Panc1 (cell line): Measurements from ENCODE around the gene ANKRD53. TPM values are rescaled to one million over a fixed set of nuclear protein-coding genes. Genes with fewer than 3 reads are reported as not detected.
A peak's percentile ranks its signal among the peaks of the same experiment; 100 is the strongest.
"Not testable (repeated sequence)": the region's sequence is repeated elsewhere in the genome, so short reads cannot be mapped to it uniquely, and the experiment has no call there.

Source experiments
- ATAC-seq: fragments of 200-7000 bp; cut with Tn5 transposase; 2 replicates; pipeline ENCODE4 v1.9.1; 2020; ENCODE audit warnings: mild to moderate bottlenecking, moderate library complexity
- BruUV-seq: library from RNA; stranded (reverse); fragments of 400-500 nt; replicated peaks from 2 replicates; lab custom pipeline; 2021; lab: Mats Ljungman, UMichigan
- CTCF ChIA-PET: fragments of 300-600 bp; sonication (Branson Sonifier 250); formaldehyde crosslinking; loops from one replicate; lab custom pipeline; 2022; ENCODE audit warnings: antibody characterized with exemption; lab: Charles Lee
- POLR2A ChIA-PET: fragments of 300-600 bp; sonication (Branson Sonifier 250); formaldehyde crosslinking; loops from one replicate; lab custom pipeline; 2022; ENCODE audit warnings: antibody characterized with exemption; lab: Charles Lee
- DNase-seq: peaks from one replicate; pipeline ENCODE4 v3.0.0-alpha.2; 2010; ENCODE audit warnings: low read depth, low spot score
- H3K27ac ChIP-seq: 2 replicates; pipeline ENCODE4 v1.5.1; 2011; ENCODE audit warnings: mild to moderate bottlenecking, low read length, inconsistent platforms
- H3K27me3 ChIP-seq: fragments of 200-500 bp; sonication (Bioruptor generic); 2 replicates; pipeline ENCODE4 v1.6.0; 2014; ENCODE audit warnings: low read length, inconsistent platforms; ENCODE audit not compliant: control insufficient read depth, insufficient read depth
- H3K36me3 ChIP-seq: fragments of 200-500 bp; sonication (Bioruptor generic); 2 replicates; pipeline ENCODE4 v1.5.1; 2014; ENCODE audit warnings: inconsistent platforms, mild to moderate bottlenecking, low read length, moderate library complexity; ENCODE audit not compliant: control insufficient read depth, insufficient read depth
- H3K4me1 ChIP-seq: 2 replicates; pipeline ENCODE4 v1.5.1; 2011; ENCODE audit warnings: inconsistent platforms, mild to moderate bottlenecking, low read length, moderate library complexity; ENCODE audit not compliant: control insufficient read depth, insufficient read depth
- H3K4me3 ChIP-seq, 2 experiments: 2 replicates each; pipeline ENCODE4 v1.5.1; 2011 to 2012; ENCODE audit warnings: low read depth in 2 of 2, low read length in 2 of 2, mild to moderate bottlenecking in 2 of 2, inconsistent platforms in 1 of 2, moderate library complexity in 1 of 2
- H3K9me3 ChIP-seq: fragments of 200-500 bp; sonication (Bioruptor generic); 2 replicates; pipeline ENCODE4 v1.5.1; 2014; ENCODE audit warnings: low read depth, mild to moderate bottlenecking, inconsistent platforms, low read length, moderate library complexity; ENCODE audit not compliant: control insufficient read depth, insufficient read depth
- POLR2AphosphoS5 ChIP-seq: IDR thresholded peaks from 2 replicates; pipeline ENCODE4 v1.6.1; 2012; ENCODE audit warnings: mild to moderate bottlenecking, low read depth, low read length, moderate library complexity
- SIN3A ChIP-seq: IDR thresholded peaks from 2 replicates; pipeline ENCODE4 v1.6.1; 2012; ENCODE audit warnings: low read depth, mild to moderate bottlenecking, low read length, moderate library complexity, borderline replicate concordance; ENCODE audit not compliant: insufficient read depth
- TCF7L2 ChIP-seq: IDR thresholded peaks from 2 replicates; pipeline ENCODE4 v1.6.1; 2011; ENCODE audit warnings: mild to moderate bottlenecking, low read depth, low read length, inconsistent platforms
- in situ Hi-C: cut with HindIII; loops from 2 replicates; pipeline ENCODE4 v1.10.0; 2016; ENCODE audit warnings: low sequenced_read_pairs, low pct_unique_long_range_greater_than_20kb
- intact Hi-C: fragments of 100-400 bp; cut with micrococcal nuclease; formaldehyde crosslinking; loops from one replicate; pipeline ENCODE4 v1.10.0; 2022; ENCODE audit not compliant: unreplicated experiment
- total RNA-seq: library from RNA; stranded (reverse); gene quantifications from one replicate; pipeline ENCODE4 v1.2.1, GENCODE V29; 2021; ENCODE audit not compliant: unreplicated experiment
- TF ChIP-seq, protein P1 (sequence below): fragments of 450-650 bp; IDR thresholded peaks from 2 replicates; pipeline ENCODE4 v1.5.1; 2017; ENCODE audit warnings: mild to moderate bottlenecking
- TF ChIP-seq, protein P2 (sequence below), 2 experiments: IDR thresholded peaks; 2 replicates each; pipeline ENCODE4 v1.6.1; 2011 to 2012; ENCODE audit warnings: low read depth in 2 of 2, control low read depth in 1 of 2, low read length in 1 of 2, mild to moderate bottlenecking in 1 of 2, moderate library complexity in 1 of 2; ENCODE audit not compliant: insufficient read depth in 1 of 2

ANKRD53 gene
- total RNA-seq, 1 experiment from 2014 or later, result not detected

DNA sequence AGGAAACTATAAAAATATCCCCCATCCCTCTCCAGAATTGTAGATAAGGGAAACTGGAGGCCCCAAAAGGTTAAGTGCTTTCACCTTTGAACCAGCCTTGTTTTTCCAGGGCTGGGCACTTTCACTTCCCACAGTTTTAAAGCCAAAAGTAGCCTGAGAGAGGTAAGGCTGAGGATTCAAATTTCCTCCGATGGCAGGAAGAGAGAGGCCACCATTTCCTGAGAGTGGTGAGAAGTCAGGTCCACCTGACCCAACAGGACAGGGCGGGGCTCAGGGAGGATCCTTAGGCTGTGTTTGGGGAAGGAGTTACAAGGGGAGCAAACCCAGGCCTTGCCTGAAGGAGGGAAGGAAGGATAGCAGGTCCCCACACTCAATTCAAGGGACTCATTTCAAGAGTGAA is 20.9 kb downstream of the ANKRD53 start:
- no peaks in the 10 kb centered on the region for H3K9me3 ChIP-seq
- no peaks in the 10 kb centered on the region; the same call in 1 of the 2 replicates for H3K36me3 ChIP-seq
- intact Hi-C loops (no loop called here), in situ Hi-C loops (no loop called here)
- ATAC-seq, result no peak
- CTCF ChIA-PET, result no interaction called here
- H3K4me1 ChIP-seq, result no peaks in the 10 kb centered on the region; the same call in 1 of the 2 replicates
- H3K27ac ChIP-seq, result no peak overlapping the region
- POLR2A ChIA-PET, result no interaction called here
- no peak overlapping the region for H3K4me3 ChIP-seq
- no peaks in the 10 kb centered on the region for H3K27me3 ChIP-seq
- TF ChIP-seq SIN3A (no peak), POLR2AphosphoS5 (no peak), TCF7L2 (no peak)
- TF ChIP-seq, protein P1, sequence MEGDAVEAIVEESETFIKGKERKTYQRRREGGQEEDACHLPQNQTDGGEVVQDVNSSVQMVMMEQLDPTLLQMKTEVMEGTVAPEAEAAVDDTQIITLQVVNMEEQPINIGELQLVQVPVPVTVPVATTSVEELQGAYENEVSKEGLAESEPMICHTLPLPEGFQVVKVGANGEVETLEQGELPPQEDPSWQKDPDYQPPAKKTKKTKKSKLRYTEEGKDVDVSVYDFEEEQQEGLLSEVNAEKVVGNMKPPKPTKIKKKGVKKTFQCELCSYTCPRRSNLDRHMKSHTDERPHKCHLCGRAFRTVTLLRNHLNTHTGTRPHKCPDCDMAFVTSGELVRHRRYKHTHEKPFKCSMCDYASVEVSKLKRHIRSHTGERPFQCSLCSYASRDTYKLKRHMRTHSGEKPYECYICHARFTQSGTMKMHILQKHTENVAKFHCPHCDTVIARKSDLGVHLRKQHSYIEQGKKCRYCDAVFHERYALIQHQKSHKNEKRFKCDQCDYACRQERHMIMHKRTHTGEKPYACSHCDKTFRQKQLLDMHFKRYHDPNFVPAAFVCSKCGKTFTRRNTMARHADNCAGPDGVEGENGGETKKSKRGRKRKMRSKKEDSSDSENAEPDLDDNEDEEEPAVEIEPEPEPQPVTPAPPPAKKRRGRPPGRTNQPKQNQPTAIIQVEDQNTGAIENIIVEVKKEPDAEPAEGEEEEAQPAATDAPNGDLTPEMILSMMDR, result no peak
- TF ChIP-seq, protein P2, sequence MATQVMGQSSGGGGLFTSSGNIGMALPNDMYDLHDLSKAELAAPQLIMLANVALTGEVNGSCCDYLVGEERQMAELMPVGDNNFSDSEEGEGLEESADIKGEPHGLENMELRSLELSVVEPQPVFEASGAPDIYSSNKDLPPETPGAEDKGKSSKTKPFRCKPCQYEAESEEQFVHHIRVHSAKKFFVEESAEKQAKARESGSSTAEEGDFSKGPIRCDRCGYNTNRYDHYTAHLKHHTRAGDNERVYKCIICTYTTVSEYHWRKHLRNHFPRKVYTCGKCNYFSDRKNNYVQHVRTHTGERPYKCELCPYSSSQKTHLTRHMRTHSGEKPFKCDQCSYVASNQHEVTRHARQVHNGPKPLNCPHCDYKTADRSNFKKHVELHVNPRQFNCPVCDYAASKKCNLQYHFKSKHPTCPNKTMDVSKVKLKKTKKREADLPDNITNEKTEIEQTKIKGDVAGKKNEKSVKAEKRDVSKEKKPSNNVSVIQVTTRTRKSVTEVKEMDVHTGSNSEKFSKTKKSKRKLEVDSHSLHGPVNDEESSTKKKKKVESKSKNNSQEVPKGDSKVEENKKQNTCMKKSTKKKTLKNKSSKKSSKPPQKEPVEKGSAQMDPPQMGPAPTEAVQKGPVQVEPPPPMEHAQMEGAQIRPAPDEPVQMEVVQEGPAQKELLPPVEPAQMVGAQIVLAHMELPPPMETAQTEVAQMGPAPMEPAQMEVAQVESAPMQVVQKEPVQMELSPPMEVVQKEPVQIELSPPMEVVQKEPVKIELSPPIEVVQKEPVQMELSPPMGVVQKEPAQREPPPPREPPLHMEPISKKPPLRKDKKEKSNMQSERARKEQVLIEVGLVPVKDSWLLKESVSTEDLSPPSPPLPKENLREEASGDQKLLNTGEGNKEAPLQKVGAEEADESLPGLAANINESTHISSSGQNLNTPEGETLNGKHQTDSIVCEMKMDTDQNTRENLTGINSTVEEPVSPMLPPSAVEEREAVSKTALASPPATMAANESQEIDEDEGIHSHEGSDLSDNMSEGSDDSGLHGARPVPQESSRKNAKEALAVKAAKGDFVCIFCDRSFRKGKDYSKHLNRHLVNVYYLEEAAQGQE (IDR thresholded peaks at IDR 0.05; ENCODE audit: insufficient read depth in 1 of 2, low read depth in 2 of 2, low read length in 1 of 2), result no peak
- no peak for DNase-seq
- no TSS peak for BruUV-seq

DNA sequence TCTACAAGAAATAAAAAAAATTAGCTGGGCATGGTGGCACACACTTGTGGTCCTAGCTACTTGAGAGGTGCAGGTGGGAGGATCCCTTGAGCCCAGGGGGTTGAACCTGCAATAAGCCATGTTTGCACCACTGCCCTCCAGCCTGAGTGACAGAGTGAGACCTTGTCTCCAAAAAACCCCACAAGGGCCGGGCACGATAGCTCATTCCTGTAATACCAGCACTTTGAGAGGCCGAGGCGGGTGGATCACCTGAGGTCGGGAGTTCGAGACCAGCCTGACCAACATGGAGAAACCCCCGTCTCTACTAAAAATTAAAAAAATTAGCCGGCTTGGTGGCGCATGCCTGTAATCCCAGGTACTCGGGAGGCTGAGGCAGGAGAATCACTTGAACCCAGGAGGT is 21.5 kb downstream of the ANKRD53 start:
- H3K4me1 ChIP-seq, H3K4me3 ChIP-seq, BruUV-seq, H3K27ac ChIP-seq, H3K36me3 ChIP-seq, H3K27me3 ChIP-seq, intact Hi-C loops, POLR2A ChIA-PET, ATAC-seq, H3K9me3 ChIP-seq, in situ Hi-C loops, CTCF ChIA-PET, DNase-seq: not testable (repeated sequence)

DNA sequence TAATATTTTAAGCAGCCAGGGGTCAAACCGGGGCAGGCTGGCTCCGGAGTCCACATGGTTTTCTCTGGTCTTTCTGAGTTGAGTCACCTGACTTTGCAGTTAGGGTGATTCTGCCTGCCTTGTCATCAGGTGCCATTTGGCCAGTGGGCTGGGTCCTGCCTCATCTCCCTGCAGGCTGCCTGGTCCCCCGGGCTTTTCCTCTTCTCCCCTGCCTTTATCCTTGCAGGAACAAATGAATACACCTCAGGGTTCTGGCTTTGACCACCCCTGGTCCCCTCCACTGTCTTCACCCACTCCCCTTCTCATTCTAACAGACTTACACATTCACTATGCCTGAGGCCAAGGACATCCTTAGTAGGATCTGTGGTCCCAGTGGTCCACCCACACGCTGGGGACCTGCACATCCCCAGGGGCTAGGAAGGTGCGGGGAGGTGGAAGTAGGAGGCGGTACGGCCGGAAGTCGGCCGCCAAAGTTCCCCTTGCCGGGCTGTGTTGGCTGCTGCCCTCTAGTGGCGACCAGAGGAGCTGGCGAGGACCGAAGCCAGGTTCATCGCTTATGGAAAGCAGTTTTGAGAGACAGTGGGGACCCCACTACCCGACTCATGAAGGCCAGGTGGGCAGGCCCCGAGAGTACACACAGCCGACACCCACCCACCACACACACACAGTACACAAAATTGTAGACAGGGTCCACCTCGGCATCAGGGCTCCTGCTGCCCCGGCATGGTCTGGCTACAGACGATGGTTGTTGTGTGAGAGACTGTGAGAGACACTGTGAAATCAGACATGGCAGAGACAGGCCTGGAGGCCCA is 22.6 kb downstream of the ANKRD53 start:
- no peak for DNase-seq

More for the DNA sequence above, 22.6 kb downstream of the ANKRD53 start:
- intact Hi-C loops, result no loop called here
- H3K9me3 ChIP-seq, result no peaks in the 10 kb centered on the region
- ChIA-PET POLR2A (interaction anchor here (0.7 kb wide), 1 partner anchor 1613 kb away, joined by 3 read pairs; no protein-coding TSS in a partner anchor), CTCF (interaction anchor here (0.6 to 1.1 kb wide), 2 partner anchors 27 to 100 kb away, joined by 4 to 5 read pairs; no protein-coding TSS in a partner anchor)
- no peaks in the 10 kb centered on the region for H3K27me3 ChIP-seq
- ATAC-seq, result peak; percentile 88
- TF ChIP-seq SIN3A, result no peak
- TF ChIP-seq, protein P1, result peak; percentile 98
- peak overlapping the region; percentile 4 to 52; a peak in 3 of 4 replicates for H3K4me3 ChIP-seq
- H3K27ac ChIP-seq, result peak overlapping the region; percentile 59; the same call in 1 of the 2 replicates
- no TSS peak for BruUV-seq
- no peaks in the 10 kb centered on the region; the same call in 1 of the 2 replicates for H3K36me3 ChIP-seq
- in situ Hi-C loops, result no loop called here
- no peaks in the 10 kb centered on the region for H3K4me1 ChIP-seq
